Transverse colon (tissue), 4 donors: Measurements from ENCODE around the gene MAP2K6. TPM values are rescaled to one million over a fixed set of nuclear protein-coding genes. Genes with fewer than 3 reads are reported as not detected.

Experiments
- DNase-seq: peaks from one replicate; pipeline ENCODE4 v3.0.0-alpha.2; 2019
- H3K27ac ChIP-seq, 4 donors: fragments of 200-600 bp; sonication (generic); 2 replicates each; pipeline ENCODE4 v1.5.1; 2016 to 2018; ENCODE audit warnings: inconsistent platforms in 4 of 4
- H3K27me3 ChIP-seq: fragments of 200-600 bp; sonication (generic); 2 replicates; pipeline ENCODE4 v1.5.1; 2017; ENCODE audit warnings: inconsistent platforms
- H3K36me3 ChIP-seq, 4 donors: fragments of 200-600 bp; sonication (generic); 2 replicates each; pipeline ENCODE4 v1.5.1; 2017 to 2019; ENCODE audit warnings: inconsistent platforms in 4 of 4
- H3K4me1 ChIP-seq, 4 donors: fragments of 200-600 bp; sonication (generic); 2 replicates each; pipeline ENCODE4 v1.5.1; 2017 to 2020; ENCODE audit warnings: inconsistent platforms in 4 of 4
- H3K4me3 ChIP-seq, 4 donors: fragments of 200-600 bp; sonication (generic); 1 replicate in 1 of 4; 2 replicates in 3 of 4; pipeline versions ENCODE4 v1.5.1 to v1.6.1; 2017 to 2019; ENCODE audit warnings: inconsistent platforms in 4 of 4
- H3K9me3 ChIP-seq, 2 donors: fragments of 200-600 bp; sonication (generic); 2 replicates each; pipeline ENCODE4 v1.5.1; 2017 to 2019; ENCODE audit warnings: inconsistent platforms in 2 of 2
- CTCF ChIP-seq, 5 experiments: fragments of 200-600 bp in 3 of 5; fragments of 450-650 bp in 2 of 5; sonication (generic) in 3 of 5; IDR thresholded peaks; 1 replicate in 2 of 5; 2 replicates in 3 of 5; pipeline ENCODE4 v1.5.1; 2016 to 2017; ENCODE audit warnings: antibody characterized with exemption in 5 of 5, inconsistent platforms in 3 of 5, mild to moderate bottlenecking in 2 of 5, moderate library complexity in 1 of 5
- EP300 ChIP-seq: sonication (generic); formaldehyde crosslinking; IDR thresholded peaks from one replicate; pipeline ENCODE4 v1.6.1; 2017; ENCODE audit warnings: antibody characterized with exemption, low read depth
- POLR2A ChIP-seq: fragments of 450-650 bp; IDR thresholded peaks from one replicate; pipeline ENCODE4 v1.6.1; 2016; ENCODE audit warnings: antibody characterized with exemption, mild to moderate bottlenecking, moderate library complexity
- POLR2AphosphoS5 ChIP-seq, 3 donors: sonication (generic); formaldehyde crosslinking; IDR thresholded peaks; one replicate each; pipeline ENCODE4 v1.6.1; 2016; ENCODE audit warnings: antibody characterized with exemption in 3 of 3
- WGBS, 2 donors: methylation state at CpG; one replicate each; pipeline ENCODE4 v1.1.5; 2018; ENCODE audit warnings: low coverage in 1 of 2; 5-methylcytosine and 5-hydroxymethylcytosine counted together
- in situ Hi-C, 4 donors: fragments of 200-750 bp; cut with MboI; loops; one replicate each; pipeline versions ENCODE4 v1.15.0 to v1.15.1; 2017; ENCODE audit warnings: low sequenced_read_pairs in 3 of 4, low pct_ligation_motif_present in 1 of 4, low pct_unique_long_range_greater_than_20kb in 1 of 4
- intact Hi-C: fragments of 100-400 bp; cut with DNase I; formaldehyde crosslinking; loops from one replicate; pipeline ENCODE4 v1.15.1; 2023; ENCODE audit warnings: low total_unique reads
- total RNA-seq, 4 donors: library from RNA; depleted of rRNA; stranded (reverse); fragments of >200 nt; gene quantifications; one replicate each; pipeline ENCODE4 v1.1.0, GENCODE V29; 2016

Gene MAP2K6
- total RNA-seq, 4 donors from 2014 or later: 16.1 to 50.7 (median 45.8) TPM

GRCh38 chr17:69557339-69557738, 142.8 kb downstream of the MAP2K6 start:
- in situ Hi-C loops (loop anchor here in 3 of 4 donors (25.0 kb wide), 1 partner anchor 1005 kb away; no protein-coding TSS in a partner anchor), intact Hi-C loops (no loop called here)
- Histone ChIP-seq H3K36me3 (peaks cover 0 to 4% (median 2%) of the 10 kb centered on the region in 4 donors), H3K9me3 (peaks cover 0 to 9% of the 10 kb centered on the region in 2 donors), H3K4me1 (no peaks in the 10 kb centered on the region), H3K27ac (no peak overlapping the region), H3K27me3 (no peaks in the 10 kb centered on the region), H3K4me3 (no peak overlapping the region)
- 69 to 77% methylated on average over 3 of the region's 3 CpGs for WGBS, 2 donors
- no peak for TF ChIP-seq POLR2AphosphoS5 (IDR thresholded peaks at IDR 0.05)
- TF ChIP-seq EP300: no peak
- no peak for TF ChIP-seq POLR2A
- no peak for TF ChIP-seq CTCF (IDR thresholded peaks at IDR 0.05)
- DNase-seq: no peak

GRCh38 chr17:69558796-69559195, 144.3 kb downstream of the MAP2K6 start:
- no peaks in the 10 kb centered on the region for H3K9me3 ChIP-seq
- H3K27ac ChIP-seq: no peak overlapping the region
- no peaks in the 10 kb centered on the region for H3K4me1 ChIP-seq
- no peak for DNase-seq
- intact Hi-C loops (no loop called here), in situ Hi-C loops (loop anchor here in 3 of 4 donors (25.0 kb wide), 1 partner anchor 1004 kb away; no protein-coding TSS in a partner anchor)
- H3K27me3 ChIP-seq: no peaks in the 10 kb centered on the region
- 82 to 90% methylated on average over 6 of the region's 6 CpGs for WGBS, 2 donors
- no peak overlapping the region for H3K4me3 ChIP-seq
- TF ChIP-seq POLR2A (no peak), CTCF (IDR thresholded peaks at IDR 0.05) (no peak), POLR2AphosphoS5 (IDR thresholded peaks at IDR 0.05) (no peak), EP300 (no peak)
- H3K36me3 ChIP-seq: no peaks in the 10 kb centered on the region

DNA sequence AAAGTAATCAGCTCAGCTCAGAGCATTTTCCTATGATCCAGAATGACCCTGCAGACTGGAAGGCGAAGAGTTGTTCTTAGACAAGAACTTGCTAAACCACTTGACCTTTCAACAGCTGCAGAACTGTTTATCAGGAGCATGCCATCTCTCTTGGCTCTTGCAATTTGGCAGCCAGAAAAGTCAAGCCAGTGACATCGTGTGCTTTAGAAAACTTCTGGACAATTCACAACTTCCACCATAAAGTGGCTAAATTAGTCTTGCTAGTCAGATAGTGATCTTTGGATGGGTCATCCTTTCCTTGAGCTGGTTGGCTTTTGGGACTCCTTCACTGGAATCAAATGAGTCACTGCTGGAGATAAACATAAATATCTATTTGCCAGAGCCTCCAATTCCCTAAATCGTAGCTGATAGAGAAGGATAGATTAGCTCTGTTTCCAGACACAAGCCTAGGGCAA, 146.5 kb downstream of the MAP2K6 start:
- 47 to 55% methylated on average over 2 to 3 of the region's 3 CpGs for WGBS, 2 donors
- no peaks in the 10 kb centered on the region for H3K36me3 ChIP-seq
- H3K4me3 ChIP-seq: no peak overlapping the region
- H3K4me1 ChIP-seq: no peaks in the 10 kb centered on the region
- H3K27me3 ChIP-seq: no peaks in the 10 kb centered on the region
- intact Hi-C loops: loop anchor here (10.0 kb wide), 1 partner anchor 254 kb away; no protein-coding TSS in a partner anchor
- H3K27ac ChIP-seq: no peak overlapping the region
- no peaks in the 10 kb centered on the region for H3K9me3 ChIP-seq
- DNase-seq: no peak
- TF ChIP-seq POLR2AphosphoS5 (IDR thresholded peaks at IDR 0.05) (no peak), CTCF (IDR thresholded peaks at IDR 0.05) (no peak), EP300 (no peak), POLR2A (no peak)
- in situ Hi-C loops: loop anchor here in 3 of 4 donors (25.0 kb wide), 1 partner anchor 1001 kb away; no protein-coding TSS in a partner anchor

- in situ Hi-C loops: loop anchor here in 3 of 4 donors (25.0 kb wide), 1 partner anchor 1001 kb away; no protein-coding TSS in a partner anchor
- intact Hi-C loops: loop anchor here (10.0 kb wide), 1 partner anchor 253 kb away; no protein-coding TSS in a partner anchor
These were observed 147.0 kb downstream of the MAP2K6 start for GRCh38 chr17:69561462-69561861.

More at GRCh38 chr17:69561462-69561861, 147.0 kb downstream of the MAP2K6 start:
- Histone ChIP-seq H3K36me3 (no peaks in the 10 kb centered on the region), H3K9me3 (no peaks in the 10 kb centered on the region), H3K4me3 (no peak overlapping the region), H3K27me3 (no peaks in the 10 kb centered on the region), H3K4me1 (no peaks in the 10 kb centered on the region), H3K27ac (no peak overlapping the region)
- WGBS, 2 donors: 76 to 94% methylated on average over 2 to 3 of the region's 3 CpGs
- no peak for DNase-seq
- no peak for TF ChIP-seq EP300
- TF ChIP-seq POLR2A: no peak
- TF ChIP-seq POLR2AphosphoS5 (IDR thresholded peaks at IDR 0.05): no peak
- no peak for TF ChIP-seq CTCF (IDR thresholded peaks at IDR 0.05)
